ENCODE data around the gene EXOSC6.
"Not testable (repeated sequence)": the region's sequence is repeated elsewhere in the genome, so short reads cannot be mapped to it uniquely, and the experiment has no call there.

EXOSC6 gene

GRCh38 chr16:70267516-70267915, 15.8 kb upstream of the EXOSC6 start:
- TF ChIP-seq CTCF (IDR thresholded peaks at IDR 0.05; ENCODE audit: poor library complexity, severe bottlenecking) = peak; percentile 69
- no peaks in the 10 kb centered on the region for H3K9me3 ChIP-seq (ENCODE audit: severe bottlenecking)
- peaks cover 98% of the 10 kb centered on the region for H3K36me3 ChIP-seq (ENCODE audit: low read depth)
- no peaks in the 10 kb centered on the region for H3K4me1 ChIP-seq (ENCODE audit: insufficient read depth, poor library complexity, severe bottlenecking)
- ATAC-seq (ENCODE audit: low read depth) = peak; percentile 50; the same call in 1 of the 3 replicates
- no peak overlapping the region for H3K27ac ChIP-seq (ENCODE audit: poor library complexity, severe bottlenecking)
- DNase-seq (ENCODE audit: low spot score) = peak; percentile 19
- H3K27me3 ChIP-seq (ENCODE audit: insufficient read depth, poor library complexity, severe bottlenecking) = no peaks in the 10 kb centered on the region
- no peak overlapping the region for H3K4me3 ChIP-seq (ENCODE audit: severe bottlenecking)

GRCh38 chr16:70259903-70260302, 8.2 kb upstream of the EXOSC6 start:
- H3K27me3 ChIP-seq (ENCODE audit: insufficient read depth, poor library complexity, severe bottlenecking); H3K4me3 ChIP-seq (ENCODE audit: severe bottlenecking); ATAC-seq (ENCODE audit: low read depth); DNase-seq (ENCODE audit: low spot score); H3K9me3 ChIP-seq (ENCODE audit: severe bottlenecking); H3K4me1 ChIP-seq (ENCODE audit: insufficient read depth, poor library complexity, severe bottlenecking); H3K27ac ChIP-seq (ENCODE audit: poor library complexity, severe bottlenecking): not testable (repeated sequence)
- peaks cover 100% of the 10 kb centered on the region for H3K36me3 ChIP-seq (ENCODE audit: low read depth)

- TF ChIP-seq CTCF (IDR thresholded peaks at IDR 0.05; ENCODE audit: poor library complexity, severe bottlenecking) = no peak
- Histone ChIP-seq H3K4me3 (ENCODE audit: severe bottlenecking) (no peak overlapping the region), H3K27ac (ENCODE audit: poor library complexity, severe bottlenecking) (no peak overlapping the region), H3K36me3 (ENCODE audit: low read depth) (peaks cover 100% of the 10 kb centered on the region), H3K27me3 (ENCODE audit: insufficient read depth, poor library complexity, severe bottlenecking) (no peaks in the 10 kb centered on the region), H3K4me1 (ENCODE audit: insufficient read depth, poor library complexity, severe bottlenecking) (no peaks in the 10 kb centered on the region), H3K9me3 (ENCODE audit: severe bottlenecking) (no peaks in the 10 kb centered on the region)
- no peak for ATAC-seq (ENCODE audit: low read depth)
- no peak for DNase-seq (ENCODE audit: low spot score)
These were observed 7.2 kb upstream of the EXOSC6 start for GRCh38 chr16:70258946-70259345.

GRCh38 chr16:70258065-70258464, 6.3 kb upstream of the EXOSC6 start:
- no peak for TF ChIP-seq CTCF (IDR thresholded peaks at IDR 0.05; ENCODE audit: poor library complexity, severe bottlenecking)
- Histone ChIP-seq H3K36me3 (ENCODE audit: low read depth) (peaks cover 100% of the 10 kb centered on the region), H3K27ac (ENCODE audit: poor library complexity, severe bottlenecking) (no peak overlapping the region), H3K27me3 (ENCODE audit: insufficient read depth, poor library complexity, severe bottlenecking) (no peaks in the 10 kb centered on the region), H3K4me3 (ENCODE audit: severe bottlenecking) (no peak overlapping the region), H3K9me3 (ENCODE audit: severe bottlenecking) (no peaks in the 10 kb centered on the region), H3K4me1 (ENCODE audit: insufficient read depth, poor library complexity, severe bottlenecking) (no peaks in the 10 kb centered on the region)
- no peak for ATAC-seq (ENCODE audit: low read depth)
- DNase-seq (ENCODE audit: low spot score) = no peak

GRCh38 chr16:70257391-70257790, 5.7 kb upstream of the EXOSC6 start:
- H3K27me3 ChIP-seq (ENCODE audit: insufficient read depth, poor library complexity, severe bottlenecking) = no peaks in the 10 kb centered on the region
- no peak overlapping the region for H3K27ac ChIP-seq (ENCODE audit: poor library complexity, severe bottlenecking)
- no peak for ATAC-seq (ENCODE audit: low read depth)
- peaks cover 100% of the 10 kb centered on the region for H3K36me3 ChIP-seq (ENCODE audit: low read depth)
- H3K4me3 ChIP-seq (ENCODE audit: severe bottlenecking) = no peak overlapping the region
- H3K4me1 ChIP-seq (ENCODE audit: insufficient read depth, poor library complexity, severe bottlenecking) = no peaks in the 10 kb centered on the region
- no peak for TF ChIP-seq CTCF (IDR thresholded peaks at IDR 0.05; ENCODE audit: poor library complexity, severe bottlenecking)
- no peaks in the 10 kb centered on the region for H3K9me3 ChIP-seq (ENCODE audit: severe bottlenecking)
- DNase-seq (ENCODE audit: low spot score) = no peak
